Measurements from ENCODE around the gene NEO1.

Gene NEO1

GRCh38 chr15:73323374-73323955, 271.2 kb downstream of the NEO1 start:
- in situ Hi-C loops (cut with HindIII; ENCODE audit: low pct_unique_long_range_greater_than_20kb, low sequenced_read_pairs) = no loop called here
- no peak for DNase-seq (ENCODE audit: low read depth in 1 of 2, low spot score in 1 of 2)

GRCh38 chr15:73323956-73324355, 271.7 kb downstream of the NEO1 start:
- TF ChIP-seq JUND (IDR thresholded peaks at IDR 0.05; ENCODE audit: low read depth) = no peak
- DNase-seq (ENCODE audit: low read depth in 1 of 2, low spot score in 1 of 2) = no peak
- in situ Hi-C loops (cut with HindIII; ENCODE audit: low pct_unique_long_range_greater_than_20kb, low sequenced_read_pairs) = no loop called here

More at GRCh38 chr15:73323374-73323955, 271.2 kb downstream of the NEO1 start:
- TF ChIP-seq JUND (IDR thresholded peaks at IDR 0.05; ENCODE audit: low read depth) = no peak

- no peak for DNase-seq (ENCODE audit: low read depth in 1 of 2, low spot score in 1 of 2)
- no peak for TF ChIP-seq JUND (IDR thresholded peaks at IDR 0.05; ENCODE audit: low read depth)
- in situ Hi-C loops (cut with HindIII; ENCODE audit: low pct_unique_long_range_greater_than_20kb, low sequenced_read_pairs) = no loop called here
These were observed 272.4 kb downstream of the NEO1 start for GRCh38 chr15:73324496-73325170.

GRCh38 chr15:73325191-73325861, 273.1 kb downstream of the NEO1 start:
- no peak for TF ChIP-seq JUND (IDR thresholded peaks at IDR 0.05; ENCODE audit: low read depth)
- DNase-seq (ENCODE audit: low read depth in 1 of 2, low spot score in 1 of 2) = no peak
- in situ Hi-C loops (cut with HindIII; ENCODE audit: low pct_unique_long_range_greater_than_20kb, low sequenced_read_pairs) = no loop called here

GRCh38 chr15:73326157-73326556, 273.9 kb downstream of the NEO1 start:
- in situ Hi-C loops (cut with HindIII; ENCODE audit: low pct_unique_long_range_greater_than_20kb, low sequenced_read_pairs) = no loop called here
- TF ChIP-seq JUND (IDR thresholded peaks at IDR 0.05; ENCODE audit: low read depth) = no peak
- no peak for DNase-seq (ENCODE audit: low read depth in 1 of 2, low spot score in 1 of 2)

GRCh38 chr15:73328149-73328820, 276.0 kb downstream of the NEO1 start:
- TF ChIP-seq JUND (IDR thresholded peaks at IDR 0.05; ENCODE audit: low read depth) = no peak
- in situ Hi-C loops (cut with HindIII; ENCODE audit: low pct_unique_long_range_greater_than_20kb, low sequenced_read_pairs) = no loop called here
- no peak for DNase-seq (ENCODE audit: low read depth in 1 of 2, low spot score in 1 of 2)

GRCh38 chr15:73328981-73329380, 276.7 kb downstream of the NEO1 start:
- in situ Hi-C loops (cut with HindIII; ENCODE audit: low pct_unique_long_range_greater_than_20kb, low sequenced_read_pairs) = no loop called here
- no peak for TF ChIP-seq JUND (IDR thresholded peaks at IDR 0.05; ENCODE audit: low read depth)
- DNase-seq (ENCODE audit: low read depth in 1 of 2, low spot score in 1 of 2) = no peak

- no peak for DNase-seq (ENCODE audit: low read depth in 1 of 2, low spot score in 1 of 2)
- in situ Hi-C loops (cut with HindIII; ENCODE audit: low pct_unique_long_range_greater_than_20kb, low sequenced_read_pairs) = no loop called here
- TF ChIP-seq JUND (IDR thresholded peaks at IDR 0.05; ENCODE audit: low read depth) = no peak
These were observed 277.4 kb downstream of the NEO1 start for GRCh38 chr15:73329501-73330200.

GRCh38 chr15:73330206-73331051, 278.2 kb downstream of the NEO1 start:
- in situ Hi-C loops (cut with HindIII; ENCODE audit: low pct_unique_long_range_greater_than_20kb, low sequenced_read_pairs) = no loop called here
- DNase-seq (ENCODE audit: low read depth in 1 of 2, low spot score in 1 of 2) = no peak
- TF ChIP-seq JUND (IDR thresholded peaks at IDR 0.05; ENCODE audit: low read depth) = no peak

GRCh38 chr15:73331501-73331900, 279.2 kb downstream of the NEO1 start:
- TF ChIP-seq JUND (IDR thresholded peaks at IDR 0.05; ENCODE audit: low read depth) = no peak
- DNase-seq (ENCODE audit: low read depth in 1 of 2, low spot score in 1 of 2) = no peak
- in situ Hi-C loops (cut with HindIII; ENCODE audit: low pct_unique_long_range_greater_than_20kb, low sequenced_read_pairs) = no loop called here

- in situ Hi-C loops (cut with HindIII; ENCODE audit: low pct_unique_long_range_greater_than_20kb, low sequenced_read_pairs) = no loop called here
- no peak for DNase-seq (ENCODE audit: low read depth in 1 of 2, low spot score in 1 of 2)
- TF ChIP-seq JUND (IDR thresholded peaks at IDR 0.05; ENCODE audit: low read depth) = no peak
These were observed 280.0 kb downstream of the NEO1 start for GRCh38 chr15:73331991-73332925.
